Left lobe of liver (tissue), 2 donors: ENCODE results near the gene TAPBP. TPM values are rescaled to one million over a fixed set of nuclear protein-coding genes. Genes with fewer than 3 reads are reported as not detected.
"Not testable (repeated sequence)": the region's sequence is repeated elsewhere in the genome, so short reads cannot be mapped to it uniquely, and the experiment has no call there.

ENCODE experiments used
- ATAC-seq: fragments of 200-7000 bp; cut with Tn5 transposase; one replicate; pipeline ENCODE4 v1.9.1; 2020; ENCODE audit warnings: mild to moderate bottlenecking, moderate library complexity
- DNase-seq: peaks from one replicate; pipeline ENCODE4 v3.0.0-alpha.2; 2020; ENCODE audit warnings: low spot score
- total RNA-seq: library from RNA; stranded (reverse); gene quantifications from one replicate; pipeline ENCODE4 v1.2.1, GENCODE V29; 2021
- donor health status: DM: no; HTN: no; CAD: no; lungs with moderate emphysema.
- donor health status: DM: no; HTN: yes; CAD: no.

TAPBP gene
- 107 TPM for total RNA-seq

DNA sequence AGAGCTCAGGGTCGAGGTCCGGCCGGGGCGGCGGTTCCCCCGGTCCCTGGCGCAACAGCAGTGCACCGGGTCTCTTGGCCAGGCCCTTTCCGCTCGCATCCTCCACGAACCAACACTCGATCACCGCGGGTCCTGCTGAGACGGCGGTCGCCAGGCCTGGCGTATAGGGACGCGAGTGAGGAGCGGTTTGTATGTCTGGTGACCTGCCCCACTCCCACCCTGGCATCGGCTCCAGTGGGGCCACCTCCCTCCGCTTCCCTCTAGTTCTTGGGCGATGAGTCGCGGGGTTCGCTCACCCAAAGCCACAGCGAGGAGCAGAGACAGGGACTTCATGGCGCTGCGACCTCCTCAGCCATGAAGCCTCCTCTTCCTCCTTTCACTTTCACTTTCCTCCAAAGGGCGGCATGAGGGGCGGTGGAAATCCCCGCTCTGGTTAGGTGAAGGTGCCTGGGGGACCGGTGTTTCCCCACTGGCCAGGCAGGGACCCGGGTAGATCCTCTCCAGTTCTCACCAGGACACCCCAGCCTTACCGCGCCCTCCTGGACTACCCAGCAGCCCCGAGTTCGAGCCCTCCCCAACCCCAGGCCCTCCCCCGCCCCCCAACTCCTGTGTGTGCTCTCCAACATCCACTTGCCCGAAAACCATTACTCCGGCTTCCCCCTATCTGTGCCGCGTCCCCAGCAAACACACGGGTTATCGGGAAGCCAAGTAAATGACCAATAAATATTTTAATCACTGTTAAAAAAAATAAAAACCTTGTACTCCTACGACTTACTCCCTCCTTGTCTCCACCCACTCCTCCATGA lies at the start of gene TAPBP:
Gene TAPBP (minus strand): TSS at position 370 of the 806 bp plus-strand sequence. CDS start 37 bp downstream, at position 333.
- ATAC-seq (peak; percentile 31), DNase-seq (no peak)

DNA sequence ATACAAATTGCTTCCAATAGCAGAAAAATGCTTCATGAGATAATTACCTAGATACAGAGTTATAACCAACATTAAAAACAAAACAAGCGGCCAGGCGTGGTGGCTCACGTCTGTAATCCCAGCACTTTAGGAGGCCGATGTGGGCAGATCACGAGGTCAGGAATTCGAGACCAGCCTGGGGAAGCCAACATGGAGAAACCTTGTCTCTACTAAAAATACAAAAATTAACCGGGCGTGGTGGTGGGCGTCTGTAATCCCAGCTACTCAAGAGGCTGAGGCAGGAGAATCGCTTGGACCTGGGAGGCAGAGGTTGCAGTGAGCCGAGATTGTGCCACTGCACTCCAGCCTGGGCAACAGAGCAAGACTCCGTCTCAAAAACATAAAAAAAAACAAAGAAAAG lies 49.6 kb upstream of the TAPBP start:
- ATAC-seq, DNase-seq: not testable (repeated sequence)

DNA sequence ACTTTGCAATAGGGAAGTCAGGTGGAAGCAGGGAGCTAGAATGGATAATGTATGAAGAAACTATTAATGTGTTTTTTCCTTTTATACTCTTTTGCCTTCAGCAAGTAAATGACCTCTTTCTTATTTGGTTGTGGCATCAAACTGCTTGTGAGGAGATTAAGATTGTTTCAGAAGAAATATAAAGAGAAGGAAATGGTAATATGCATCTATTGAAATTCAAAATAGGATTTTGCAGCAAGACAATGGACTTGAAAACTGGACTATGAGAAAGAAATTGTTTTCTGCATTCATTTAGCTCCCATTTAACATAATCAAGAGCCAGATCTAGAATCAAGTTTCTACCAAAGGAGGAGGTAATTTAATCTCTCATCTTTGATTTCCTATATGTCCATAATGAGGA lies 45.5 kb upstream of the TAPBP start:
- DNase-seq: no peak
- ATAC-seq: no peak

DNA sequence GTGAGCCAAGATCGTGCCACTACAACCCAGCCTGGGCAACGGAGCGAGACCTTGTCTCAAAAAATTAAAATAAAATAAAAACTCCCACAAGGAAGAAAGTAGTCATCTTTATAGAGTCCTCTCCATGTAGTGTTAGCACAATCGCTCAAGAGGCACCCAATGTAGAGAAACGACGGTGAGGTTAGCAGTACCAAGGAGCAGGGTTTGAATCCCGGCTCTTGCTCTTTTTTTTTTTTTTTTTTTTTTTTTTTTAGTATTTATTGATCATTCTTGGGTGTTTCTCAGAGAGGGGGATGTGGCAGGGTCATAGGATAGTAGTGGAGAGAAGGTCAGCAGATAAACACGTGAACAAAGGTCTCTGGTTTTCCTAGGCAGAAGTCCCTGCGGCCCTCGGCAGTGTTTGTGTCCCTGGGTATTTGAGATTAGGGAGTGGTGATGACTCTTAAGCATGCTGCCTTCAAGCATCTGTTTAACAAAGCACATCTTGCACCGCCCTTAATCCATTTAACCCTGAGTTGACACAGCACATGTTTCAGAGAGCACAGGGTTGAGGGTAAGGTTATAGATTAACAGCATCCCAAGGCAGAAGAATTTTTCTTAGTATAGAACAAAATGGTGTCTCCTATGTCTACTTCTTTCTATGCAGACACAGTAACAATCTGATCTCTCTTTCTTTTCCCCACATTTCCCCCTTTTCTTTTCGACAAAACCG lies 43.4 kb upstream of the TAPBP start:
- not testable (repeated sequence) for ATAC-seq, DNase-seq

DNA sequence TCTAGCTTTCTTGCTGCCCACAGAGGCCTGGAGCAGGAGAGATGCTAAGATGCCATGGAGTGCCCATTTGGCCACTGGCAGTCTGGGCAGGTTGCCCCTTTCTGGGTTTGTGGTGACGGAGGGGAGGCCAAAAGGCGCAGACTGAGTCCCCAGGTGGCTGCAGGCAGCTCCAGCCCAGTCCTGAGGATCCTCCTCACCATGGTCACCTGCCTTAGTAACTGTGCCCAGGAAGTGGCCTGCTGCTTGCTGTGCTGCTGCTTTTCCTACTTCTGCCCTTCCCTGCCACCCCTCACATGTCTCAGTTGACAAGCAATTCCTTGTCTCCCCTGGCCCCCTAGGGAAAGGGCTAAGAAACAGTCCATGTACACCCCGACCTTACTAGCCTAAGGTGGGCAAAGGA lies 42.4 kb upstream of the TAPBP start:
- no peak for DNase-seq

DNA sequence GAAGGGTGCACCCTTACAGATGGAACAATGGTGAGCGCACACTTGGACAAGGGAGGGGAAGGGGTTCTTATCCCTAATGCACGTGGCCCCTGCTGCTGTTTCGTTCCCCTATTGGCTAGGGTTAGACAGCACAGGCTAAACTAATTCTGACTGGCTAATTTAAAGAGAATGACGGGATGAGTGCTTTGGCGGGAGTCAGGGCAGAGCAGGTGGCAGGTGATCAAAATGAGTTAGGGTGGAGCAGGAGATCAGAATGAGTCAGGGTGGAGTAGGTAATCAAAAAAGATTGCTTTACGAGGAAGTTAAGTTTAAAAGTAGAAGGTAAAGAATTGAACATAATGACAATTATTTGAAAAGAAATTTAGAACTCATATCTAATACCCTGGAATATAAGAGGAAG lies 42.0 kb upstream of the TAPBP start:
- DNase-seq: not testable (repeated sequence)

More for the DNA sequence above, 42.4 kb upstream of the TAPBP start:
- ATAC-seq: no peak

DNA sequence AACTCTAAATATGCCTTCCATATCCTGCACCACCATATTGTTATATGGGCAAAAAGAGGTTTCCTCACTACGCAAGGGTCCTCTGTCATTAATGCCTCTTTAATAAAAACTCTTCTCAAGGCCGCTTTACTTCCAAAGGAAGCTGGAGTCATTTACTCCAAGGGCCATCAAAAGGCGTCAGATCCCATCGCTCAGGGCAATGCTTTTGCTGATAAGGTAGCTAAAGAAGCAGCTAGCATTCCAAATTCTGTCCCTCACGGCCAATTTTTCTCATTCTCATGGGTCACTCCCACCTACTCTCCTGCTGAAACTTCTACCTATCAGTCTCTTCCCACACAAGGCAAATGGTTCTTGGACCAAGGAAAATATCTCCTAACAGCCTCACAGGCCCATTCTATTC lies 33.9 kb upstream of the TAPBP start:
- ATAC-seq (no peak), DNase-seq (no peak)

More for the DNA sequence above, 42.0 kb upstream of the TAPBP start:
- ATAC-seq: not testable (repeated sequence)

DNA sequence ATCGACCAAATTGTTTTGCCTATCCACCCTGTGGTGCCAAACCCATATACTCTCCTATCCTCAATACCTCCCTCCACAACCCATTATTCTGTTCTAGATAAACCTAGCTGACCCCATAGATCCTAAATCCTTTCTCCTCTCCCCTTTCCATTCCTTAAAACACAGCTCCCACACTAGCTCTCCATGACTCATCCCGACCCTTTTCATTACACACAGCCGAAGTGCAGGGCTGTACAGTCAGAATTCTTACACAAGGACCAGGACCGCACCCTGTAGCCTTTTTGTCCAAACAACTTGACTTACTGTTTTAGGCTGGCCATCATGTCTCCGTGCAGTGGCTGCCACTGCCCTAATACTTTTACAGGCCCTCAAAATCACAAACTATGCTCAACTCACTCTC lies 33.1 kb upstream of the TAPBP start:
- ATAC-seq, DNase-seq: not testable (repeated sequence)

DNA sequence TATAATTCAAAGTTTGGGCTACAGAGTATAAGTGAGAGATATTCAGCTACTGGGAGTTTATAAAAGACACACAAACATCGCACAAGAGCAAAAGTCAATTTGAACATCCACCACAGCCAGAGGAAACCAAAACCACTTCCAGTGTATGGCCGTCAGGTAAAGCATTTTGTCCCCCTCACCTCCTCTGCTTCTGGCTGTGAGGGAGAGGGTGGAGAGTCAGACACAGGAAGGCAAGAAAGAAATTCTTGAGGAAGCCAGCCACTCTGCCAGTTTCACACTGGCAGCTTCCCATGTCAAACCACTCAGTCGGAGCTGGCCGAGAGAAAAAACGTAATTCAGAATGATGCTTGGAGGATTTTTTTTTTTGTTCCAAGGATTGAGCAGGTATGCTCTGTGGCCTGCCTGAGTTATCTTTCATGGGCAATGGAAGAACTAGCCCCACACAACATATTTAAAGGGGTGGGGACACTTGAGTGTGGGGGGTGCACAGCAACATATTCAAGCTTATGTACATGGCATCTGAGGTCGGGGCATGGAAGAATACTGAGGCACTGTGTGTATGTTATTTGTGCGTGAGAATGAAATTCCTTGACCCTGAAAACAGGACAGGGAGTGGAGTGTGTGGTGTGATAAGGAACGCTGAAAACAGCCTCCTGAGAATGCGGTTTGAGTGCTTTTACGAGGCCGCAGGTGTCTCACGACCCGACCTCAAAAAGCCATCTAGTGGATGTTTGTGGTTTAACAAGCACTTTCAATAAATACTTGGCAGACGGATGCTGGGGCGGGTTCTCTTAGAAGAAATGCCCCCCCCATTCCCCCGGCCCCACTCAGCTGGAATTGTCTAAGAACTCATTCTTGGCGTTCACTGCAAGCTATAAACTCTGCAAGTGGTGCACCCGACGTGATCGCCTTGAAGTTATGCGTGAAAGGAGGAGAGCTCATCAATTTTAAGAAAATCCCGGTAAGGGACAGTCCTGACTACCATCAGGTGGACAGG lies 31.1 kb upstream of the TAPBP start:
- DNase-seq: no peak
- peak; percentile 73 for ATAC-seq

DNA sequence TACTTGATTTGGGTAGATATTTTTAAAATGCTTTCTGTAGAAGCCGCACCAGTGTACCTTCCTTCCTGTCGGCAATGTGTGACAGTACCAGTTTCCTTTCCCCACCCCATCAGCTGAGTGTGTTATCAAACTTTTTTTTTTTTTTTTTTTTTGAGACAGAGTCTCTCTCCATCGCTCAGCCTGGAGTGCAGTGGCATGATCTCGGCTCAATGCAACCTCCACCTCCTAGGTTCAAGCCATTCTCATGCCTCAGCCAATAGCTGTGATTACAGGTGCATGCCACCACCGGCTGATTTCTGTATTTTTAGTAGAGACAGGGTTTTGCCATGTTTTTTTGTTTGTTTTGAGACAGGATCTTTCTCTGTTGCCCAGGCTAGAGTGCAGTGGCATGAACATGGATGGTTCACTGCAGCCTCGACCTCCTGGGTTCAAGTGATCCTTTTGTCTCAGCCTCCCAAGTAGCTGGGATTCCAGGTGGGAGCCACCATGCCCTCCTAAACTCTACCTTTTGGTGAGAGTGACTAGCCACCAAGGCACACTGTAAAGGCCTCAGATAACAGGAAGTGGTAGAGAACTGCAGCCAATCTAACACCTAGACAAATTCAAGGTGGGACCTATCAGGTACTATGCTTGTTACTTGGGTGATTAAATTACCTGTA lies 30.2 kb upstream of the TAPBP start:
- DNase-seq (no peak), ATAC-seq (no peak)

DNA sequence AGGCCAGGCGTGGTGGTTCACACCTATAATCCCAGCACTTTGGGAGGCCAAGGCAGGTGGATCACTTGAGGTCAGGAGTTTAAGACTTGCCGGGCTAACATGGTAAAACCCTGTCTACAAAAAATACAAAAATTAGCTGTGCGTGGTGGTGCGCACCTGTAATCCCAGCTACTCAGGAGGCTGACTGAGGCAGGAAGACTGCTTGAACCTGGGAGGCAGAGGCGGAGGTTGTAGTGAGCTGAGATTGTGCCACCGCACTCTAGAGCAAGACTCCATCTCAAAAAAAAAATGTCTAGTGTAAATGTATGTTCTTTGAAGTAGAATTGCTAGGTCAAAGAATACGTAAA lies 29.7 kb upstream of the TAPBP start:
- ATAC-seq, DNase-seq: not testable (repeated sequence)

DNA sequence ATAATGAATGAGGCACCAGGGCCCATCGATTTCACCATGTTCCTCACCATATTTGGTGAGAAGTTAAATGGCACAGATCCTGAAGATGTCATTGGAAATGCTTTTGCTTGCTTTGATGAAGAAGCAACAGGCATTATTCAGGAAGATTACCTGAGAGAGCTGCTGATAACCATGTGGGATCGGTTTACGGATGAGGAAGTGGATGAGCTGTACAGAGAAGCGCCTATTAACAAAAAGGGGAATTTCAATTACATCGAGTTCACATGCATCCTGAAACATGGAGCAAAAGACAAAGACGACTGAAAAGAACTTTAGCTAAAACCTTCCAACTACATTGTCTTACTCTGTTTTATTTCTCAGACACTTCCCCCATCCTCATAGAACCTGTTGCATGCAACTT lies 25.3 kb upstream of the TAPBP start:
- ATAC-seq: no peak

DNA sequence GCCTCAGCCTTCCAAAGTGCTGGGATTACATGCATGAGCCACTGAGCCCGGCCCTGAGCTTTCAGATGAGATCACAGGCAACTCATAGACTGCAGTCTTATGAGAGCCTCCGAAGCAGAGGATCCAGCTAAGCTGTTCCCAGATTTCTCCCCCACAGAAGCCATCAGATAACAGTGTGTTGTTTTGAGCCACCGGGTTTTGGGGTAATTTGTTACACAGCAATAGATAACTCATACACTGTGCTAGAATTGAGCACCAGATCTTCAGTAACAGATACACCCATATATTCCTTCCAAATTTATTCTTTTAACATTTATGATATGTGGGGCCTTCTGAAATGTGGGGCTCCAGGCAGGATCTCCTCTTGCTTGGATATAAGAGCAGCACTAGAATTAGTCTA lies 22.6 kb upstream of the TAPBP start:
- DNase-seq (no peak), ATAC-seq (no peak)

More for the DNA sequence above, 25.3 kb upstream of the TAPBP start:
- no peak for DNase-seq

DNA sequence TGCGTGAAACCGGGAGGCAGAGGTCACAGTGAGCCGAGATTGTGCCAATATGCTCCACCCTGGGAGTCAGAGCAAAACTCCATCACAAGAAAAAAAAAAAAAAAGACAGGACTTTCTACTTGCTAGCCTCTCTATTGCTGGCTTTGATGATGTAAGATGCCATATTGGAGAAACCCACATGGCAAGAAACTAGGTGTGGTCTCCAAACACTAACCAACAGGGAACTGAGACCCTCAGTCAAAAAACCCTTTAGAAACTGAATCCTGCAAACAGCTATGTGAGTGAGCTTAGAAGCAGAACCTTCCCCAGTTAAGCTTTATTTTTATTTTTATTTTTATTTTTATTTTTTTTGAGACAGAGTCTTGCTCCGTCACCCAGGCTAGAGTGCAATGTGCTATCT lies 22.0 kb upstream of the TAPBP start:
- ATAC-seq: no peak
- DNase-seq: no peak

DNA sequence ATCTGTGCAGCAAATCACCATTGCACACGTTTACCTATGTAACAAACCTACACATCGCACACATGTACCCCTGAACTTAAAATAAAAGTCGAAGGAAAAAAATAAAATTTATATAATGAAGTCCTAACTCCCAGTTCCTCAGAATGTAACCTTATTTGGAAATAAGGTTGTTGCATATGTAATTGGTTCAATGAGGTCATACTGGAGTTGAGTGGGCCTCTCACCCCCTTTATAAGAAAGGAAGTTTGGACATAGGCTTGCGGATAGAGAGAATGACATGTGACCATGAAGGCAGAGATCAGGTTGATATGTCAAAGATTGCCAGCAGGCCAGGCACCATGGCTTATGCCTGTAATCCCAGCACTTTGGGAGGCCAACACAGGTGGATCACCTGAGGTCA lies 19.8 kb upstream of the TAPBP start:
- no peak for ATAC-seq
- DNase-seq: no peak

DNA sequence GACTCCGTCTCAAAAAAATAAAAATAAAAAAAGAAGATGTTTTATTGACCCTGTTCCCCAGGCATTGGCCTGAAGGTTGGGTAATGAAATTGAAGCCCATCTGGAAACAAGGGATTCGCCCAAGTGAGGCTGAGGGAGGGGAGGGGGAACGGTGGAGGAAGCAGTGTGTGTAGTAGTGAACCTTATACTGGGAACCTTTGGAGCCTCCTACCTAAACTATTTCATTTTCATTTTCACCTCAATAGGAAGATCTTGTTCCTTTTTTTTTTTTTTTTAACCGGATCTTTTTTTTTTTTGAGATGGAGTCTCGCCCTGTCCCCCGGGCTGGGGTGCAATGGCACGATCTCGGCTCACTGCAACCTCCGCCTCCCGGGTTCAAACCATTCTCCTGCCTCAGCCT lies 16.9 kb upstream of the TAPBP start:
- no peak for ATAC-seq
- DNase-seq: no peak

DNA sequence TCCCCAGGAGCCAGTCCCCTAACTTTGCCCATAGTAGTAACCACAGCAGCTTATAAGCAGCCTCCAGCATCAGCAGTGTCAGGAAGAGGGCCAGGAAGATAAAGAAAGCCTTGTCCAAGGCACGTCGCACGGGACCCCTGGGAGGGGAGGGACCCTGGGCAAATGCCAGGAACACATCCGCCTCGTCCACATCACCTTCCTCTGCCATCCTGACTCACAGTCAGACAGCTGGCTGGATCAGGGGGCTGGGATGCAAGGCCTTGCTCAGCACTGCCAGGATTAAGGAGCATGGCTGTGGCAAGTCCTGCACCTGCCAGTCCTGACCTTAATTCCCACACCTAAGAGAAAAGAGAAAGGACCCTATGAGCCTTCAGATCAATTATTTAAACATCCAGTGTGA lies 15.2 kb upstream of the TAPBP start:
- ATAC-seq: no peak
- DNase-seq: no peak

DNA sequence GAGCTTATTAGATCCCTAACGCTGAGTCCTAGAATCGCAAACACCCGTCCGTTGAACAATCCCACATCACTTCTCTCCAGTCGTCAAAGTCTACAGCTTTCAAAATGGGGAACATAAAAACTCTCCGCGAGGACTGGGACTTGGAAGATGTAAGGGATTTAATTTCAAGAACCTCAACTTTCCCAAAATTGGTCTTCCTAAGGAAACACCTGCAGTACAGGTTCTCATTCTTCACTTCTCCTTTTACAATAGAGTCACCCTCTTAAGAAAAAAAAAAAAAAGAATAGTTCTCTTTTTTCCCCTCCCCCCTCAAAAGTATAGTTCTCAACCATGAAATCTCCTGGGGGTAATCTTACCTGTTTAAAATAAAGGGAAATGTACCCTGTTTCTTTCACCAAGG lies 10.2 kb upstream of the TAPBP start:
- no peak for ATAC-seq
- DNase-seq: no peak

DNA sequence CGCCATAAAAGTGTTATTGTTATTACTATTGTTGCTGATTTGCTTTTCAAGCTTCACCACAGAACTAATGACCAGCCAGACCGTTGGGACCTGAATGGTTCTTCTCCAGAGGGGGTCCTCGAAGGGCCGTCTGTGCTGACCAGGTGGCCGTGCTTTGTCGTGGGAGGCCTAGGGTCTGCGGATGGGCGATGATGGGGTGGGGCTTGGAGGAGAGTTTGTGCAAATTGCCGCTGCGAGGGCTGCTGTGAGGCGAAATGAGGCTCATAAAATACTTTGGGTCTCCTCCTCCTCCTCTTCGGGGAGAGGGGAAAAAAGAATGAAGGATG lies 9.7 kb upstream of the TAPBP start:
- no peak for DNase-seq
- ATAC-seq: no peak

DNA sequence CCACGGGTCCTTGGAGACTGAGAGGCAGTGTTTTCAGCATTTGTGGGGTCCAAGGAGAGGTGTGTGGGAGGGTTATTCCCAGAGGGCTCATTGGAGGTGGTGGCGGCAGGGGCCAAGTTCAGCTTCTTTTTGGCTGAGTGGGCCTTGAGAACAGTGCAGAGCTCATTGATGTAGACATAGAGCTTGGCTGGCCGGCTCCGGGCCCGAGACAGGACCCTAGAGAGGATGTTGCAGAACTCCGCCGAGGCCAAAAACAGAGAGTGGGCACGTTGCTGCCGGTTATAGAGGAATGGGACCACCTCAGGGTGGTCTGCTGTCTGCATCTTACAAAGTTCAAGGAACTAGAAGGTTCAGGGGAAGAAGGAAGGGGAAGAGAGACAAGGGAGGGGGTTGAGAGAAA lies 7.3 kb upstream of the TAPBP start:
- ATAC-seq (no peak), DNase-seq (no peak)
